IPS-NIHi11 (cell line): Measurements from ENCODE around the gene SOX13.

Experiments
- DNase-seq: peaks from one replicate; pipeline ENCODE4 v3.0.0; 2012; ENCODE audit warnings: mixed read lengths, low spot score

Gene SOX13

DNA sequence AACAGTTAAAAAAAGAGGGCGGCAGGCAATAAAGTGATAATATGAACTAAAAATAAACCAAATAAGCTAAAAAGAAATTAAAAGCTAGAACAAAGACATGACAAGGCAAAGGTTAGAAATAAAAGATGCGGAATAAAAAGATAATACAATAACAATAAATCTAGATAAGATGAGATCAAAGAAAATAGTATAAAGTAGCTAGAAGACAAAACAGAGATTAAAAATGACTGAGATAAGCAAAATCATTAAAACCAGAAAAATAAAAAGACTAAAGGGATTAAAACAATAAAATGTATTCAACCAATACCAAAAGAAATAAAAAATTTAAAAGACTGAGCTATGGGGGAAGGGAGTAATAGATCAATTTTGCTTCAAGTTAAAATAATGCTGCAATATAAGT, 10.8 kb upstream of the SOX13 start:
- no peak for DNase-seq

DNA sequence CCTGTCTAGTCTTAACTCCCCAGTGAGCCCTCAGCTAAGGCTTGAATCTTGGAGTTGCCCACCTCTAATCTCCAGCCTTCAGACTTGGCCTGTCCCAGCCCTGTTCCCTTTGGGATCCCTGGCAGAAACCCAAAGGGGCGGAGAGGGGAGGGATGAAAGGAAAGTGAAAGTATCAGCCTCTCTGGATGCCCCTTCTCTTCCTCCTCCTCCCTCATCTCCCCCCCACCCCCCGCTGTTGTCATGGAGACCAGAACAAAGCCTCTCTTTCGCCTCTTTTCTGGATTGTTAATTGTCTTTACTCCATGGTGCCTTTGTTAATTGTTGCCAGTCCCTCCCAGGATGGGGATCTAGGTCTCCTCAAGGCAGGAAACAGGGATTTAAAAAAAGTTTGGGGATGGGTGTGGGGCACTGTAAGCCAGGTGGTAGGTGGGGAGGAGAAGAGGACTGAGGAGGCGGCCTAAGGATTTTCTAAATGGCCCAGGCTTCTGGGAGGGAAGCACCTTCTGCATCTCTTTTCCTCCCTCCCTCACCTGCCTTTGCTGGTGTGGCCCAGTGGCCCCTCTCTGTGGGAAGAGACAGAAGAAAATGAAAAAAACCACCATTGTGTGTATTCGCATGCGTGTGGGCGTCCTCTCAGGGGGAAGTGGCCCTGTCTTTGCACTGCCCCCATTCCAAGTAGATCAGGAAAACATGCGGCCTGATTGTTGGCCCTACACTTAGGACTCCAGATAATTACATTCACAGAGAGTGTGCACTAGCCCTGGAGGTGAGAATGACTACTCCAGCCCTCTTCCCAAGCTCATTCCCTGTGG, 7.5 kb upstream of the SOX13 start:
- DNase-seq: peak; percentile 81

GRCh38 chr1:204065986-204066300, 7.0 kb upstream of the SOX13 start:
- no peak for DNase-seq

GRCh38 chr1:204067935-204068334, 5.0 kb upstream of the SOX13 start:
- DNase-seq: no peak

- DNase-seq: no peak
These were observed 3.0 kb upstream of the SOX13 start for GRCh38 chr1:204069887-204070286.

DNA sequence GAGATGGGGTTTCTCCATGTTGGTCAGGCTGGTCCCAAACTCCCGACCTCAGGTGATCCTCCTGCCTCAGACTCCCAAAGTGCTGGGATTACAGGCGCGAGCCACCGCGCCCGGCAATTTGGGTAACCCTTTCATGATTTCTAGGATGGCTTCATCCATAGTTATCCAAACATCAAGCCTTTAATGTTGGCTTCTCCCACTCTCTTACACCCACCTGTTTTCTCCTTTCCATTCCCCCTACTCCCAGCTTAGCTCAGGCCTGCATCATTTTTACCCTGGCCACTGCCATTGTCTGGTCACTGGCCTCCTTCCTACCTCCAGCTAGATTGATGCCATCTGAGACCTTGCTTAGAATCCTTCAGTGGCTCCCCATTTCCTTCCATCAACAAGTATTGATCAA, 2.0 kb upstream of the SOX13 start:
- DNase-seq: no peak

- DNase-seq: no peak
These were observed 940 bp downstream of the SOX13 start for GRCh38 chr1:204073837-204074273.

- no peak for DNase-seq
These were observed 1.6 kb downstream of the SOX13 start for GRCh38 chr1:204074274-204075138.

GRCh38 chr1:204075139-204075521, 2.2 kb downstream of the SOX13 start:
- no peak for DNase-seq

DNA sequence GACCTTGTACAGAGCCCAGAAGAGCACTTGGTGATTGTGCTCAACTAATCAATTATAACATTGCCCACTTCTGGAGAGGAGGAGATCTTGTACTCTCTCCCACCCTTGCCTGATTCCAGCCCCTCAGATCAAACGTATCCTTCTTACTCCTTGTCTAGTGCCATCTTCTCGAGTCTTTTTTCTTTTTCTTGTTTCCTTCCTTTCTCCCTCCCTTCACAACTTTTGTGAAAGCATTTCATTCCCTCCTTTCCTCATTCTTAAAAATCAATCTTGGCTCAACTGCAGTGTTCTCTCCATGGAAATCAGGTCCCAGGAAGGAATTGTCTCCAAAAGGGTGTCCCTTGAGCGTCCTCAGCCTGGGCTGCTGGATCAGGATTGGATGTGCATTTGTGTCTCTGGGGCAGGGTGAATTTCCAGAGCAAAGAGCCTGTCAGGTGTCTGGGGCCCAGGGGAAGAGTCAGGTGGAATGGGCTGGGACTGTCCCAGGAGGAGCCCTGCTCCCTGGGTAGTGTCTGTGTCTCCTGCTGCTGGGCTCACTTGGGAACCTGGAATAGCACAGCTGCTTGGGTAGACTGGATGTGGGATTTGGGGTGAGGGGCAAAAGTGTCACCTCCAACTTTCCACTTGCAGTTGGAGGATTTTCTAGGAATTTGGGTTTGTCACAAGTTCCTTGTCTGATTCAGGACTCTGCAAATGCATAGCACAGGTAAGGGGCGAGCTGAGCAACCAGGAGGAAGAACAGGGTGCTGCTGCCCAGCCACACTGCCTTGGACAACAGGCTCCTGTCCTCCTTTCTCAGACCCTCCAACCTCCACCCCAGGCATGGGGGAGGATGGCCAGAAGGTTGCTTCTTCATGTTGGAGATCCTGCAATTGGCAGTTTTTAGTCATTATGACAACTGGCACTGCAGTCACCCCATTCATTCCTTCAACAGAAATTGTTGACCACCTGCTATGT, 3.3 kb downstream of the SOX13 start:
- DNase-seq: no peak

GRCh38 chr1:204076891-204077290, 4.0 kb downstream of the SOX13 start:
- DNase-seq: no peak

GRCh38 chr1:204077979-204078696, 5.2 kb downstream of the SOX13 start:
- DNase-seq: peak; percentile 68

GRCh38 chr1:204079608-204079999, 6.7 kb downstream of the SOX13 start:
- DNase-seq: no peak

DNA sequence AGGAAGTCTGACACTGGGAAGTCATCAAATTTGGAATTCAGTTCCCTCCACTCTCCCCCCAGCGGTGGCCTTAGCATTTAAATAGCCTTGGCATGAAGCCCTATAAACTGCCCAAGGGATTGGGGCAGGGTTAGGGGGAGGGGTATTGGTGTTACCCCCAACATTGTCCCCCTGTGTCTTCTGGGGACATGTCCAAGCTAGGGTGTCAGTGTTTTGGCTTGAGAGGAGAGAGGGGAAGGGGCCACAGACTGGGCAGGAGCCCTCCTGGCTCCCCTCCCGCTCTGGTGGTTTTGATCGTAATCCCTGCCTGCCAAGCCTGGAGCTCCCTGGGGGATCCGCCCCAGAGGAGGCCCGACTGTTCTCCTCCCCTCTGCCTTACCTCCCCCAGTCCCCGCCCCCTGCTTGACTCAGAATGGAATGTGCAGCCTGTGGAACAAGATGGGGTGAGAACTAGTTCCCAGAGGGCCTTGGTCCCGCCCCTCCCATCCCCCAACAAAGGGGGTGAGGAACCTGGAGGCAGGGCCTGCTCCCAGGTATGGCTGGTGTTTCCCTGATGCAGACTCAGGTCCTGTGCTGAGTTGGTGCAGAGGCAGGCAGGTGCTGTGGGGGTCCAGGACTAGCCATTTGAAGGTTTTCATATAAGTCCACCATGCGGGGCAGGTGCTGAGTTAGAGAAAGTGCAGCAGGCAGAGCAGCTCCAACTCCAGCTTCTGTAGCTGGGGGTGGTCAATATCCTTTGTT, 7.4 kb downstream of the SOX13 start:
- peak; percentile 93 for DNase-seq

DNA sequence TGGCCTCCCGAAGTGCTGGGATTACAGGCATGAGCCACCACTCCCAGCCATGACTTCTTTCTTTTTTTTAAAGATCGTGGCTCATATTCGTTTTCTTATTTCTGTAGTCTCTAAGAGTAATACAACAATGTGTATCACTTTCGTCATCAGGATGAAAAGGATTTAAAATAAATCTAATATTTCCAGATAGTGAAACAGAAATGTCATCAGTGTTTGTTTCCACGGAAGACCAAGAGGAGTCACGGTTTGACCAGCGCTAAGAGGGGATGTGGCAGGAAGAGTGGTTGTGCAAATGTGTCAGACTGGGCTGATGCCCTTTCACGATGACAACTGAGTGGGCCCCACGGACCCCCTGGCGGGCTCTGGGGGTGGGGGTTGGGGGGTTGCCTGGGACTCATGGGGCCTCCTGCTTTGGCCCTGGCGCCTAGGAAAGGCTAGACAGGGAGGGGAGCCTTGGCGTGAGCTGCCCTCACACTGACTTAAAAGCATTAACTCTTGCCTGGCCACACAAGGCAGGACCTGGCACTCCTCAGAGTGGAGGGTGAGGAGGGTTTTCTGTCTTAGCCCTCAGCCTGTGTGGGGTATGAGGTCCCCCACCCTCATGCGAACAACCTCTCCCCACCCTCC, 8.4 kb downstream of the SOX13 start:
- no peak for DNase-seq

GRCh38 chr1:204081791-204082513, 9.0 kb downstream of the SOX13 start:
- DNase-seq: no peak

DNA sequence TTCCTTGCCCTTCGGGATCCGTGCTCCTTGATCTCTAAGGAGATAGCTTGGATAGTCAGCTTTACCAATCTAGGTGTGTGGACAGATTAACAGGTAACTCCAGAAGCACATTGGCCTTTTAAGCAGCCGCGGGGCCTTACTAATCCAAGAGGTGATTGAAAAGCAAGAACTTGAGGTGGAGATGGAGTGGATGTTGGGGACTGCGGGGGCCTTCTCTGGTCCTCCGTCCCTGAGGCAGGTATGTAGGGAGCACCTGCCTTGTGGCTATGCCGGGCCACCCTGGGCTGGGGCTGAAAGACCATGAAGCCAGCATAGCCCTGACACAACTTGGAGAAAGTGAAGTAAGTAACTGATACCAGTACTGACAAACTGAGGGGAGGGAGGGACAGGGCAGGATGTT, 10.6 kb downstream of the SOX13 start:
- DNase-seq: no peak

- DNase-seq: peak; percentile 81
These were observed 11.4 kb downstream of the SOX13 start for GRCh38 chr1:204084247-204084772.

DNA sequence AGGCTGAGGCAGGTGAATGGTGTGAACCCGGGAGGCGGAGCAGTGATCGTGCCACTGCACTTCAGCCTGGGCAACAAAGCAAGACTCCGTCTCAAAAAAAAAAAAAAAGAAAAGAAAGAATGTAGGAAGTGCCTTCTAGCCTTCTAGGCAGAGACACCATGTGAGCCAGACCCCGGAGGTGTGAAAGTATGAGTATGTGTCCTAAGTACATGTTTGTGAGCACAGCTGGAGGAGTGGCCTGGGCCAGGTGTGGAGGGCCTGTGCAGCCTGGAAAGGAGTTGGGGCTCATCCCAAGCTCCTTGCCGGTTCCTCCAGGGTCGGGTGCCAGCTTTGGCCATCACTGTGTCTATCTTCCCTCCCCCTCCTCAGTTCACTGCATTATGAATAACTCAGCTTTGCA, 13.0 kb downstream of the SOX13 start:
- DNase-seq: no peak
